HT1080 (cell line): ENCODE results near the gene HOXA7. TPM values are rescaled to one million over a fixed set of nuclear protein-coding genes. Genes with fewer than 3 reads are reported as not detected.

Experiments used
- DNase-seq: peaks from one replicate; pipeline ENCODE4 v3.0.0-alpha.2; 2015; ENCODE audit warnings: low read depth
- total RNA-seq: library from RNA; depleted of rRNA; stranded (reverse); fragments of >200 nt; shearing (Covaris generic); gene quantifications from 2 replicates; pipeline ENCODE4 v1.2.3, GENCODE V29; 2014

The HOXA7 gene
- total RNA-seq, 1 experiment from 2014 or later = not detected

DNA sequence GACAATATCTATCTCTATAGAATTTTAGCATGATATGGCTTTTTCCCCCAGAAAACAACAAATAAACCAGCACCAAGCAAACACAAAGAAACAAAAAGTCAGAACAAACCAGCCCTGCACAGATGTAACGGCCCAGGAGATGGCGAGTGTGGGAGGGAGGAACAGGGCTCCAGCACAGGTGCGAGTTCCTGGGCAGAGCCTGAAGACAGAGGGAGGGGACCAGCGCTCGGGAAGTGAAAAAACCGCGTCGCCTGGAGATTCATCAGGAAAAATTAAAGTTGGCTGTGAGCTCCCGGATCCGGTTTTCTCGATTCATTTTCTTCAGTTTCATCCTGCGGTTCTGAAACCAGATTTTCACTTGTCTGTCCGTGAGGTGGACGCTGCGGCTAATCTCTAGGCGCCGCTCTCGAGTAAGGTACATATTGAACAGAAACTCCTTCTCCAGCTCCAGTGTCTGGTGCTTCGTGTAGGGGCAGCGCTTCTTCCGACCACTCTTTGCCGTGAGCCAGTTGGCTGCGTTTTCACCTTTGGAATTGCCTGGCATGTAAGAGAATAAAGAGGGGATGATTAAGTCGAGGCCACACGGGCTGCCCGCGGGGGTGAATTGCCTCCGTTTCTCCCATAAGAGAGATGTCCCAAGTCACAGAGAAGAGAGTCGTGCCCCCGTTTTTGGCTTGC is 15.3 kb upstream of the HOXA7 start:
- DNase-seq = peak; percentile 67

DNA sequence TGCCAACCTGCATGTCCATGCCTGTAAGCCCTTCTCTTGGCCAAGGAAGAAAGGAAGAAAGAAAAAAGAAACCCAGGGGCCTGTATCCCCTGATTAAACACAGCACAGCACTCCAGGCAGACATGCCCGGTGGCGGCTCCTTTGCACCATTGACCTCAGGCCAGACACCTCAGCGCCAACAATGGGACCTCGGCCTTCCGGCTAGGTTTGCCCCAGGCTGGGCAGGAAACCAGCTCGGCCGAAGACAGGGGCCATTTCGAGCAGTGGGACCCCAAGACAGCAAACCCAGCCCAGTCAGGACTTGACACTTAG is 14.8 kb upstream of the HOXA7 start:
- peak; percentile 50 for DNase-seq

DNA sequence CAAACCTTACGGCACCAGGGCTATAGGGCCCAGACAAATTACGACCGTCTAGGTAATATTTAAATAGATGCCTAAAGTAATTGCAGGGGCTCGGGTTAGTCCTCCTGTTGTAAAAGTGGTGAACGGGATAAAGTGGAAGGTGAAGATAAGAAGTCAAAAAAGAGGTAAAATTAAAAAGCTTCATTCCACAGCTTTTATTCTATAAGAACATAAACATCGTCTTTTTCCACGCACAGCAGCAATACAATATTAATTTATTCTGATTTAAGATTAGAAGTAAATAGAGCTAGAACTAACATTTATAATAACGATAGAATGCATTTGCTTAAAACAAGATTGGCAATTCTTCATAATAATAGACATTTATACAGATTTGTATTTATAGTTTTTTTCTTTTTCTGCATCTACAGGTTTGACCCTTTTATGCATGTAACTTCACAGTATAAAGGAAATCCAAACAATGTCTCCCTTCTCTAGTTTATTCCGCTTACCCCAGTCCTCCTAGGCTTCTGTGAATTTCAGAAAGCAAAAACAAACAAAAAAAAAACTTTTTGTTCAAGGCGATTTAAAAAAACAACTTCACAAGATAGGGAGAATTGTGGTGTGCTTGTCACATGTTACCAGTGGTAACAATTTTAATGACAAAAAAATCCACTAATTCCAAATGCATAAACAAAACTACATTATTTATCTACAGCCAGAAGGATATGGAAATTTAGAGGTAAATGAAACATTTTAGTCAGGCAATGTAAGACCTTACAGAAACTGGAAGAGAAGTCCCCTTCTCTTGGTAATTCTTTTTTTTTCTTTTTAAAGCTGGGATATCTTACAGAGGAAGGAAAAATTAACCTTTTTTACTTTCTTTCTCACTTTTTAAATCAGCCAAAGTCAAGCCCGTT is 14.2 kb upstream of the HOXA7 start:
- peak; percentile 24 for DNase-seq

DNA sequence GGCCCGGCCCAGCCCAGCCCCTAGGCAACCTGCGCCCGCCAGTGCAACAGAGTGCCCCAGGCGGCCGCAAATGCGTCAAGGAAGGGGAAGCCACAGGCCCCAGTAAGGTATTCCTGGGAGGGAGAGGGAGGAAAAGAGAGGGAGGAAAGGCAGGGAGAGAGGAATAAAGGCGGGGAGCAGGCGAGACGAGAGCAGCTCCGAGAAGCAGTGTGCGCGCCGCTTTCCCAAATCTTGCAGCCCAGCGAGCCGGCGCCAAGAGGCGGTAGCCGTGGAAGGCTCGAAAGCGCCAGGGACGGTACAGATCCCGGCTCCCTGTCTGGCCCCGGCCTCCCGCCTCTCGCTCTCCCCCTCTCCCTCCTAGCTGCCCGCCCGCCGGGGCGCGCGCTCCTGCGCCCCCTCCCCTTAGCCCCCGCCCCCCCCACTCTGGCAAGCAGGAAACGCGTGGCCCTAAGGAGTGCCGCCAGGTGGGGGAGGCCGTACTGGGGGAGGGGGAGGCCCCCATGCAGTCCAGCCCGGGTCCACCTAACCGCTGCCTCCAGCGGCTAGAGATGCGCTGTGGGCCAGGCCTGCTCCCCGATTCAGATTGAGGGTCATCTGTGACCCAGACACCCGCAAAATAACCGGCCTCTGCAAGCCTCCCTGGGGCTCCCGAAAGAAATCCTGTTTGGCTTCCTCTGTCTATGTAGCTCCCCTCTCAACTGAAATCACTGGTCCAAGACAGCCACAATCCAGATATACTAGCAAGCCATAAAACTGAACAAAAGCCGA is 13.4 kb upstream of the HOXA7 start:
- peak; percentile 64 for DNase-seq

DNA sequence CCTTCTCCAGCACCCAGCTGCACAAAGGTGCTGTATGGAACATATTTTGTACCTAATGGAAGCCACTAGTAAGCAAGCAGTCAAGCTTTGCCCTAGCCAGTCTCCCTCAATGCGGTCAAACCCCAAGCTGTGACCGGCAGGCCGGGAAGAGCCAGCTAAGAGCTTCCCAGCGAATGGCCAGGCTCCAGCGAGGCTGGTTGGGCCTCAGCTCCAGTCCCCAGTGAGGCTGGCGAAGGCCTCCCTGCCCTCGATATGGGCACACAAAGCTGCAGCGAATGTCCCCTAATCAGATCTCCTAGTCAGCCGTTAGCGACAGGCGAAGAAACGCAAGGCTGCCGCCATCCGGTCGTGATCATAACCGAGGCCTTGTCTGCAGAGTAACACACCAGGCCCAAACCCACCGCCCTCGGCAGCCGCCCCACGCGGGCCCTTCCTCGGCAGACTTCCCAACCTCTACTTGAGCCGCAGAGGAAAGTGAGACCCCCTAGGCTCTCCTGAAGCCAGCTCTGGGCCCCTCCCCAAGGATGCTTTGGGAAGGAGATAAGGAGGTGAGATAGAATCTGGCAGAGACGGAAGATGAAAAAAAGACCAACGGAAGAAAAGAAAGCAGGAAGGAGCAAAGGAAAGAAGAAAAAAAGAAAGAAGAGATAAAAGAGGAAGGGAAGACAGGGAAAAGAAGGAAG is 11.9 kb upstream of the HOXA7 start:
- DNase-seq = peak; percentile 71

DNA sequence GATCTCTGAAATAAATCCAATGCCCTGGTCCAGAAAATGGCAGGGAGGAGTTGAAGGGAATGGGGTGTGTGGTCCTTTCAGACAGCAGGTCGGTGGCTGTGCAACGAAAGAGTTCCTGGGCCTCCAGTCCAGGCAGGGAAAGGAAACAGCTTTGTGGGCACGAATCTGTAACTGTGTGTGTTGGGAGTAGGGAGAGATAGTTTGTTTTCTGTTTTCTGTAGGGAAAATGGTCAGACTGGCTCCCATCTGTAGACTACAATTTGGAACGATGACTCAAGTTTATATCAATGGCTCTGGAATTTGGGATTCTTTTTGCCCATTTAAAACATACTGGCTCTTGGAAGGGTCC is 11.4 kb upstream of the HOXA7 start:
- DNase-seq = peak; percentile 49

DNA sequence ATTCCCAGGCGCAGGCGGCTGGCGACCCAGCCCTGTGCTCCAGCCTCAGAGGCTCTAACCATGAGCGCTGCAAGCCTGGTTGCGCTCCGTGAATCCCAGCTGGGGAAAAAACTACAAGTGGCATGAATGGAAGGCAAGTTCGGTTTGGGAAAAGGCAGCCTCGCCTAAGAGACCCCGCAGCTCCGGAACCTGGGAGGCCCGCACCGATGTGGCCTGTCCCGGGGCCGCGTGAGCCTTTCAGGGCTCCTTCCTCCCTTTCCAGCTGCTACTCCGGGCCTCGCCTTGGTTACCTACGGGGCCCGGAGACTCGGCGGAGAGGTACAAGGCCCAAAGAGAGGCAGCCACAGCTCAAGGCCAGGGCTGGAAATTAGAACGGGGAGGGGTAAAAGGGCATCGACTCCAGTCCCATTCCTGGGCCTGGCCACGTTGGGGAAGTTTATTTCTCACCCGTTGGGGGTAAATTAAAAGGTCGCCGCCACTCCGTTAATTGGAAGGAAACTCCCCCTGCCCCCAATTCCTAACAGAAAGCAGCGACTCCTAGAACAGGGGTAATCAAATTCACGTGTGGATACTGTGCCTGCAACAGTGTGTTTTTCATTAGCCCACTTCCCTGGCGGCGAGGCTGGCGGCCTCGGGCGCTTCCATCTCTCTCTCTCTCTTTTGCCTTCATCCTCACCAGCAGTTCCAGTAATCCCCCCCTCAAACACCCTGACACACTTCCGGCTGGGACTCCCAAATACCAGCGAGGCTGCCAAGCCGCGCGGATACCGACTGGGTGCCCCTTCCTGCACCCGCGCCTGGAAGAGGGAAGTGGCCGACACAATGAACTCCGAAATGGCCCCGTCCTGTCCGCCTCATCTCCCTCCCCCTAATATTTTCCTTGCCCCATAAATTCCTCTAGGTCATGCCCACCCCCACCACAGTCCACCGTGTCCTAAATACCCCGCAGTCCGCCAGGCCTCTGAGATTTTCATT is 10.3 kb upstream of the HOXA7 start:
- peak; percentile 82 for DNase-seq

DNA sequence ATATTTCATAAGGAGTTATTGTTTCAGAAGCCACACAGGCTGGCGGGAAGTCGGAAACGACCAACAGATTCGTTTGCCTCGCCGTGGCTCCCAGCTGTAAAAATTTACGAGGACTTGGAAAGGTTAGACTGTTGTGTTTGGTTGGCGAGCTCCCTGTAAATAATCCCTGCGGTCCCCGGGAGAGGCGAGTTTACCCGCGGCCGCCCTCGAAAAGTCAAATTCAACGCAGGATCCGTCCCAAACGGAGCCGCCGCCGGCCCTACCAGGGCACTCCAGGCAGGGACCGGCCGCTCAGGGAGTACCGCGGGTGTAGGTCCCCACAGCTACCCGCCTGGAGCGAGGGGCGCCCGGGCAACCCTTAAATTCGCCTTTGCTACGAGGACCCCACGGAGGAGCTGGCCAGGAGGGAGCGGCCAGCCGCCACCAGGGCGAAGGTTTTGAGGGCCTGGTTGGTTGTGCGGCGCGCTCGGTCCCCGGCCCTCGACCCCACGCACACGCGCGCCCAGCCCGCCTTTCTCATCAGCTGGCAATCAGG is 9.6 kb upstream of the HOXA7 start:
- no peak for DNase-seq

DNA sequence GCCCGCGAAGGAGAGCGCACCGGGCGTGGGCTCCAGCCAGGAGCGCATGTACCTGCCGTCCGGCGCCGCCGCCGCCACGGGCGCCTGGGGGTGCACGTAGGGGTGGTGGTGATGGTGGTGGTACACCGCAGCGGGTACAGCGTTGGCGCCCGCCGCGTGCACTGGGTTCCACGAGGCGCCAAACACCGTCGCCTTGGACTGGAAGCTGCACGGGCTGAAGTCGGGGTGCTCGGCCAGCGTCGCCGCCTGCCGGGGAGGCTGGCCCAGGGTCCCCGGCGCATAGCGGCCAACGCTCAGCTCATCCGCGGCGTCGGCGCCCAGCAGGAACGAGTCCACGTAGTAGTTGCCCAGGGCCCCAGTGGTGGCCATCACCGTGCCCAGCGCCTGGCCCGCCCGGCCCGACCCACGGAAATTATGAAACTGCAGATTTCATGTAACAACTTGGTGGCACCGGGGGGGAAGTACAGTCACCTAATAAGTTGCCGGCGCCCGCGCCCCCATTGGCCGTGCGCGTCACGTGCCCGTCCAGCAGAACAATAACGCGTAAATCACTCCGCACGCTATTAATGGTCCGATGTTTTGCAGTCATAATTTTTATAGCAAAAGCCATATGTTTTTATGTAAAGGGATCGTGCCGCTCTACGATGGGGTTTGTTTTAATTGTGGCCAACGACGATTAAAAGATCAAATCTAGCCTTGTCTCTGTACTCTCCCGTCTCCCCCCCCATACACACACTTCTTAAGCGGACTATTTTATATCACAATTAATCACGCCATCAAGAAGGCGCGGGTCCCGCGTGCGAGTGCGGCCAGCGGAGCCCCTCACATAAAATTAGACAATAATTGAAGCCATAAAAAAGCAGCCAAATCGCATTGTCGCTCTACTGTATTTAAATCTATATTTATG is 8.9 kb upstream of the HOXA7 start, which contains the start of gene HOXA9:
Gene HOXA9 (minus strand): TSS at position 449 of the 907 bp plus-strand sequence. CDS start 80 bp downstream, at position 369.
- DNase-seq = peak; percentile 87

DNA sequence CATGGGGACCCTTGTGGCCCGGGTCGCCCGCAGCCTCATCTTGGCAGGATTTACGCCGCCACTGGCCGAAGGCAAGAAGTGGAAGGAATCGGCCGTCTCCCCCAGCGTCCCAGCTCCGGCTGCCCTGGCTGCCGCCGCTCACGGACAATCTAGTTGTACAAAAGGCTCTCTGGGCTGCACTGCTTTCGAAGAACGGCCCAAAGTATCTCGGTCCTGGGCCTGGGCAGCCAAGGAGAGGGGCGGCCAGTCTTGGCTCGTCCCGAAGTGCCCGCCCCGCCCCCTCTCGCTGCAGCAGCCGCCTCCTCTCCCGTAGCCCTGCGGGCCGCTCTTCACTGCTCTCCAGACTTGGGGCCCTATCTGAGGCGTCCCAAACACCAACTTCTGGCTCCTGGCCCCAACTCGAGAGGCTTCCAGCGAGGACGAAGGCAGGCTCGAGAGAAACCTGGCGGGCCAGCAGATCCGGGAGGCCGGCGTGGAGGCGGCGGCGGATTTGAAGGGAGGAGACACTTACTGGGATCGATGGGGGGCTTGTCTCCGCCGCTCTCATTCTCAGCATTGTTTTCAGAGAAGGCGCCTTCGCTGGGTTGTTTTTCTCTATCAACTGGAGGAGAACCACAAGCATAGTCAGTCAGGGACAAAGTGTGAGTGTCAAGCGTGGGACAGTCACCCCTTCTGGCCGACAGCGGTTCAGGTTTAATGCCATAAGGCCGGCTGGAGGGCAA is 8.1 kb upstream of the HOXA7 start:
- DNase-seq = peak; percentile 56

DNA sequence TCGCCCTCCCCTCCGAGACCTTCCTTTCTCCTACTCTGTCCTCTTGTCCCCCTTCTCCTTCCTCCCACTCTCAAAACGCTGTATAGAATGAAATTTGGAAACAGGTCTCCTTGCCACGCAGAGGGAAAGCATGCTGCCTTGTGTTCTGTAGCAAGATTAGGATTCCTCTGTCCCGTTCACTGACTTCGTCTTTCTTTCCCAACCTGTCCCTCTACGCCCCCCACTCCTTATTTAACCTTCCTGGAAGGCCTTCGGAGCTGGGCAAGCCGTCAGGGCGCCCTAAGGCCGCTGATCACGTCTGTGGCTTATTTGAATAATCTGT is 7.5 kb upstream of the HOXA7 start:
- DNase-seq = no peak

DNA sequence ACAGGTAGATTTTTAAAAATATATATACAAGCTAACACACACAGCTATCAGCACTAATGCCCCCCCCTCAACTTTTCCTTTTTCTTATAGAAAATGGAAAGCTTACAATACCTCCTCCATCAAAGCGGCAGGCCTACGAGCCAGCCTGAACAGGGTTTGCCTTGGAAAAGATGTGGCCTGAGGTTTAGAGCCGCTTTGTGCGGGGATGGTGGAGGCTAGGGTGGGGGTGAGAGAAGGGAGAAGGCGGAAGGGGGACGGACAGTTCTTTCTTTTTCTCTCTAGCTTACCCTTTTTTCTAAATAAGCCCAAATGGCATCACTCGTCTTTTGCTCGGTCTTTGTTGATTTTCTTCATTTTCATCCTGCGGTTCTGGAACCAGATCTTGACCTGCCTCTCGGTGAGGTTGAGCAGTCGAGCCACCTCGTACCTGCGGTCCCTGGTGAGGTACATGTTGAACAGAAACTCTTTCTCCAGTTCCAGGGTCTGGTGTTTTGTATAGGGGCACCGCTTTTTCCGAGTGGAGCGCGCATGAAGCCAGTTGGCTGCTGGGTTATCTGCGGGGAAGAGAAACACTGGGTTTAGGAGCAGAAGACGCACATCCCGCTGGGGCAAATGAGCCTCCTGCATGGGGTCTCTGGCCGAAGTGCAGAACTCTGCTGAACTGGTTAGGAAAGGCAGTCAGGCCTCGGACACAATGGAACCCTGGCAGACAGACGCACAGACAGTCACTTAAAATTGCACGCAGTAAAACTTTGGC is 7.0 kb upstream of the HOXA7 start:
- DNase-seq = peak; percentile 23

DNA sequence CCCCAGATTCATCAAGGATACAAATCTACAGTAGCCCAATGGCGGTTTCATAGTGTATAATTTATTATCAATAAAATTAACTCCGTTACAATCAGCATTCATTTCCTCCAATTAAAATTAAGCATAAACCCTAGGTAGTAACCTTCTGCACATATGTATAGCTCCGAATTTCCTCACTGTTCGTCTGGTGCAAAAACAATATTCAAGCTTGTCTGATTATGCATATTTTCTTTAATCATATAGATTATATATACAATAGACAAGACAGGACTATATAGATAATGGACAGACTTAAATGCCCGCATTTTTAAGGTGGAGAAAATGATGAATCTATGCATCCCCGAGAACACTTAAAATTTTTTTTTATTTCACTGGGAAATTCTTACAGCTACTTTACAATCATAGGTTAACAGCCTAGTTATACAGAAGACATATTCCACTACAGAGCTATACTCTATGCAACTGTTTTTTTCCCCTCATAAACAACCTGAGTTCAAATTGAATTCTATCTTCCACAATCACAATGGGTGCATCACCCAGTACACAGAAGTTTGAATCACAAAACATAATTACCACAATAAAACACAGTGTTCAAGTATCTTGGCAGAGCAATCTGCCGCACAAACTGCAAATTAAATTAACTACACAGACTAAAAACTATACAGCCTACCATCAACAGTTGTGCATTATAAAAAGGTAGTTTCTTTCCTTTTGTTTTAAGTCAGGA is 6.2 kb upstream of the HOXA7 start:
- no peak for DNase-seq

DNA sequence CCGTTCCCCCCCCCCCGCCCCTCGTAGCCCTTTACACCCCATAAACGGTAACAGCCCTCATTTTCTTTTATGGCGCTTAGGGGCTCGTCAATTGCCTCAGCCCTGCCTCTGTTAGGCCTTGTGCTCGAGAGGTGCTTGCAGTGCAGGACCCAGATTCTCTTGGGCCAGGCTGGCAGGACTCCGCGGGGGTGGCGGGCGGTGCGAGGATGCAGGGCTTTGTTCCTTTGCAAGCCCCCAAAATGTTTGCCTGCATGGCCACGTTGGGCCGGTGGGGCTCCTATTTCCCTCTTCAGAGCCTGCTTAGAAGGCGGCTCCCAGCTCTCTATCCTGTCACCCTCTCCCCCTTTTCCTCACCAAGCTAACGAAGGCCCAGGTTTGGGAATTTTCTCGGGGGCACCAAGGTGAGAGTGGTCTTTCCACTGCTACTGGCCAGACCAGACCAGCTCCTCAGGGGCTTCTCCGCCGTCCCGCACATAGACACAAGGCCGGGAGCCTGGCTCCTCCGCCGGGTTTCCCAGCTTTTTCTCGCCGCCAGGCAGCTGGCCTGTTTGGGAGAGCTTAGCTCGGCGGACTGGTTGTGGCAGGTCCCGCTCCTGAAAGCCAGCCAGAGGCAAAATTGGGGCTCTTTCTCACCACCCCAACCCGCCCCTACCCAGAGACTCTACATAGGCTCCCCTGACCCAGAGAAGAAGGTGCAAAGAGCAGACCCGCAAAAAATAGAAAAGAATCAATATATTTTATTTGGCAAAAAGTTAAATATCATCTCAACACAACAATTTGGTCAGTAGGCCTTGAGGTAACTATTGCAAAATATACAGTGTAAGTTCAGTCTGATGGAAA is 5.5 kb upstream of the HOXA7 start:
- DNase-seq = no peak

DNA sequence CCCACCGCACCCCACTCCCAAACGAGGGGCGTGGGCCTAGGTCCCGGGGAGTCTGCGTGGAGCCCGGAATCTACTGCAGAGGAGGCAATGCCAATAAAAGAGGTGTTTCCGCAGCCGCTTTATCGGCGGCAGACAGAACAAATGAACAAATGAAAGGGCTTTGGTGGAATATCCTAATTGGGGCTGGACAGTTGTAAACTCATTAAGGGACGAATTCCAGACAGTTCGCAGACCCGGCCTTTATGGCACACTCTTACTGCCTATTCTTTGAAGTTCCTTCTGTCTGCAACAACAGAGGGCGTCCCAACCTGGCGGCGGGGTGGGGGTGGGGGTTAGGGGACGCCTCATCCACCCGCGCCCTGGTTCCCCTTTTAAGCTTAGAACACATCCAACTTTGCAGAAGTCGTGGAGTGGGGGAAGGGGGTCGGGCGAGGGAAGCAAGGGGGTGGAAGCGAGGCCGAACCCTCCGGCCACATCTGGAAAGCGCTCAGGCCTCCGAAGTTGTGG is 4.8 kb upstream of the HOXA7 start:
- peak; percentile 11 for DNase-seq
